ENCODE data around the gene SPOCK3. TPM values are rescaled to one million over a fixed set of nuclear protein-coding genes. Genes with fewer than 3 reads are reported as not detected.

SPOCK3 gene
- total RNA-seq, 2 donors from 2014 or later, result 18.1 to 22.8 TPM

DNA sequence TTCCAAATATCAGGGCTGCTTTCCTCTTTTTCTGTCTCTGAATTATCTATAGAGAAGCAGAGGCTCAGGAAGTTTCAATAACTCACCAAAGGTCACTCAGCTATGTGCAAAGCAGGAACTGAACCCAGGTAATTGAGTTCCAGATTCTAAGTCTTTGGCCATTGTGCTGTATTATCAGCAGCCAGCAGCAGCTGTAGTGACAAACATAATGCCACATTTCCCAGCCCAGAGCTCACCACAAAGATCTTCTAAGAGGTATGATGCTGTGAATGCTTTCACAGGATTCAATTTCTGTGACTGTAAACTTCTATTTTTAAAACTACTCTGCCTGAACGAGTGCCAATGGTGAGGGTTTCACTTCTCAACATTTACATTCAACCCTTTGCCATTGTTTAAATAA is 56.4 kb downstream of the SPOCK3 start:
- TF ChIP-seq POLR2A (IDR thresholded peaks at IDR 0.05), result no peak
- TF ChIP-seq, protein P1, sequence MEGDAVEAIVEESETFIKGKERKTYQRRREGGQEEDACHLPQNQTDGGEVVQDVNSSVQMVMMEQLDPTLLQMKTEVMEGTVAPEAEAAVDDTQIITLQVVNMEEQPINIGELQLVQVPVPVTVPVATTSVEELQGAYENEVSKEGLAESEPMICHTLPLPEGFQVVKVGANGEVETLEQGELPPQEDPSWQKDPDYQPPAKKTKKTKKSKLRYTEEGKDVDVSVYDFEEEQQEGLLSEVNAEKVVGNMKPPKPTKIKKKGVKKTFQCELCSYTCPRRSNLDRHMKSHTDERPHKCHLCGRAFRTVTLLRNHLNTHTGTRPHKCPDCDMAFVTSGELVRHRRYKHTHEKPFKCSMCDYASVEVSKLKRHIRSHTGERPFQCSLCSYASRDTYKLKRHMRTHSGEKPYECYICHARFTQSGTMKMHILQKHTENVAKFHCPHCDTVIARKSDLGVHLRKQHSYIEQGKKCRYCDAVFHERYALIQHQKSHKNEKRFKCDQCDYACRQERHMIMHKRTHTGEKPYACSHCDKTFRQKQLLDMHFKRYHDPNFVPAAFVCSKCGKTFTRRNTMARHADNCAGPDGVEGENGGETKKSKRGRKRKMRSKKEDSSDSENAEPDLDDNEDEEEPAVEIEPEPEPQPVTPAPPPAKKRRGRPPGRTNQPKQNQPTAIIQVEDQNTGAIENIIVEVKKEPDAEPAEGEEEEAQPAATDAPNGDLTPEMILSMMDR (IDR thresholded peaks at IDR 0.05), result no peak
- TF ChIP-seq POLR2AphosphoS5 (IDR thresholded peaks at IDR 0.05), result no peak

DNA sequence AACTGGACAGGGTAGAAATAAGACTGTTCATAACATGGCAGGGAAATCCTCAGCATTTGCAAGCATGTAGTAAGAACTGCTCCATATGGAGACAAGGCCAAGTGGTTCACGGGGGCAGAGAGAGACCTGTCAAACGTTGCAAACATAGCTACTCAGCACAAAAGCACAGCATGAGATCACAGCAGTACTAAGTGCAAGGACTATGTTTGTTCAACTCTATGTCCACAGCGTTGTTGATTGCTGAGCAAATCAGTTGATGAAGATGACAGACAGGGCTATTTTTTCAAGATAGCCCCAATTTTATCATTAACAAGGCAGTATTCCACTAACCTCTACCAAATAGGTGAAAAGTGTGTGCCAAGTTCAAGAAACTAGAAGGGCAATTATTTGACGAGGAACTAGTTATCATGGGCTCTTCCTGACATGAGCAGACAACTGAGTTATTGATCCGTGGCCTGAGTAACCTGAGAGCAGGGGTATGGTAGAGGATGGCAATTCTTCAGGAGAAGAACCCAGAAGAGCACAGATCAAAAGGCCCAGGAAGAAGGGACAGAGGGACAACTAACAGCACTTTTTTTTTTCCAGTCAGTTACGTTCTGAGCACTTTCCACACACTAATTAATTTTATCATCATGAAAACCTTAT is 57.4 kb downstream of the SPOCK3 start:
- intact Hi-C loops (cut with DNase I), result no loop called here
- TF ChIP-seq POLR2A (IDR thresholded peaks at IDR 0.05) (no peak), POLR2AphosphoS5 (IDR thresholded peaks at IDR 0.05) (no peak)
- TF ChIP-seq, protein P1 (IDR thresholded peaks at IDR 0.05), result no peak
- WGBS, result 84% methylated on average over 6 of the region's 6 CpGs
- no peaks in the 10 kb centered on the region for H3K27me3 ChIP-seq (replicated peaks; ENCODE audit: insufficient read depth)
- H3K9me3 ChIP-seq, result no peaks in the 10 kb centered on the region
- no peak overlapping the region for H3K27ac ChIP-seq
- H3K4me3 ChIP-seq, result no peak overlapping the region
- no peaks in the 10 kb centered on the region for H3K36me3 ChIP-seq
- no peak for DNase-seq (ENCODE audit: low spot score)
- H3K4me1 ChIP-seq (replicated peaks), result no peaks in the 10 kb centered on the region

More for the DNA sequence above, 56.4 kb downstream of the SPOCK3 start:
- no peak overlapping the region for H3K27ac ChIP-seq
- no peak overlapping the region for H3K4me3 ChIP-seq
- no peaks in the 10 kb centered on the region for H3K27me3 ChIP-seq (replicated peaks; ENCODE audit: insufficient read depth)
- intact Hi-C loops (cut with DNase I), result no loop called here
- DNase-seq (ENCODE audit: low spot score), result no peak
- H3K36me3 ChIP-seq, result no peaks in the 10 kb centered on the region
- WGBS, result 36% methylated on average over 1 of the region's 1 CpG
- H3K9me3 ChIP-seq, result no peaks in the 10 kb centered on the region
- H3K4me1 ChIP-seq (replicated peaks), result no peaks in the 10 kb centered on the region

DNA sequence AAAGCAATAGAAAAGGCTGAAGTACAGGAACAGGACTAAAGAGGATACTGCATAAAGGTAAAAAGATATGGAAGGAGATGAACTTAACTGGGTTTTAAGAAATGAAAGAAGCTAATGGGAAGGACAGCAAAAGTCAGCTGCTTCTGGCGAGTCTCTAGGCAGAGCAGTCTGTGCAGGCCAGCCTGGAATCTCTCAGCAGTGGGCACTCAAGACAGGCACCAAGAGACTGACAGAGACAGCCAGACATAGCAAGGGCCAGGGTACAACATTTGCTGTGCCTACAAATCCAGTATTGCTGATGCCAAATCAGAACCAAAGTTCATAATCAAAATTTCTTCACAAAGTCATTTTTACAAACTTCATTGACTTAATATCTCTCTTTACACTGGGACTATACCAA is 62.4 kb downstream of the SPOCK3 start:
- H3K9me3 ChIP-seq, result no peaks in the 10 kb centered on the region
- TF ChIP-seq POLR2A (IDR thresholded peaks at IDR 0.05), result no peak
- TF ChIP-seq, protein P1 (IDR thresholded peaks at IDR 0.05), result no peak
- TF ChIP-seq POLR2AphosphoS5 (IDR thresholded peaks at IDR 0.05), result no peak
- no peaks in the 10 kb centered on the region for H3K27me3 ChIP-seq (replicated peaks; ENCODE audit: insufficient read depth)
- DNase-seq (ENCODE audit: low spot score), result no peak
- H3K27ac ChIP-seq, result no peak overlapping the region
- 64% methylated on average over 1 of the region's 1 CpG for WGBS
- no peak overlapping the region for H3K4me3 ChIP-seq
- H3K36me3 ChIP-seq, result no peaks in the 10 kb centered on the region
- intact Hi-C loops (cut with DNase I), result no loop called here
- no peaks in the 10 kb centered on the region for H3K4me1 ChIP-seq (replicated peaks)

DNA sequence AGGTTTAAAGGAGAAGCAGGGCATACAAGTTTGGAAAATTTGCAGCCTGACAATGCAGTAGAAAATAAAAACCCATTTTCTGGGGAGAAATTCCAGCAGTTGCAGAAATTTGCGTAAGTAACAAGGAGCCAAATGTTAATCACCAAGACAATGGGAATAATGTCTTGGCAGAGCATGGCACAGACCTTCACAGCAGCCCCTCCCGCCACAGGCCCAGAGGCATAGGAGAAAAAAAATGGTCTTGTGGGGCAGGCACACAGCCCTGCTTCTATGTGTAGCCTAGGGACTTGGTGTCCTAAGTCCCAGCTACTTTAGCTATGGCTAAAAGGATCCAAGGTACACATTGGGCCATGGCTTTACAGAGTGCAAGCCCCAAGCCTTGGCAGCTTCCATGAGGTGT is 65.7 kb downstream of the SPOCK3 start:
- Histone ChIP-seq H3K27ac (no peak overlapping the region), H3K4me3 (no peak overlapping the region), H3K27me3 (replicated peaks; ENCODE audit: insufficient read depth) (no peaks in the 10 kb centered on the region), H3K9me3 (no peaks in the 10 kb centered on the region), H3K4me1 (replicated peaks) (no peaks in the 10 kb centered on the region), H3K36me3 (no peaks in the 10 kb centered on the region)
- WGBS, result 93% methylated on average over 2 of the region's 2 CpGs
- intact Hi-C loops (cut with DNase I), result no loop called here
- TF ChIP-seq POLR2AphosphoS5 (IDR thresholded peaks at IDR 0.05) (no peak), POLR2A (IDR thresholded peaks at IDR 0.05) (no peak)
- TF ChIP-seq, protein P1 (IDR thresholded peaks at IDR 0.05), result no peak
- no peak for DNase-seq (ENCODE audit: low spot score)

DNA sequence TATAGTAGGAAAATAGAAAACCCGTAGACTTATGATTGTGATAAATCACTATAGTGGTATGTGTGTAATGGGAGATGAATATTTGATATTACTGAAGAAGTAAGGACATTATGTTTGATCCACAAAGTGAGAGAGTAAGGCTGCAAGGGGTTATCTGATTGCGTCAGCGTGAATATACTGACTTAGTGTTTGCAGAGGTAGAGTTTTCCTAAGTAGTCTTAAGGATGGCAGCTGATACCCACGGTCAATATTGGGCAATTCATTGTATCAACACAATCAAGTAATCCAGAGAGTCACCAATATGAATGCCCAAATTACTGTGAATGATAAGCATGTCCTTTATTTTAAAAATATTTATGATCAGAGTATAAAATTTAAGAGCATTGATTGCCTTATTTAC is 83.7 kb downstream of the SPOCK3 start:
- TF ChIP-seq POLR2A (IDR thresholded peaks at IDR 0.05) (no peak), POLR2AphosphoS5 (IDR thresholded peaks at IDR 0.05) (no peak)
- TF ChIP-seq, protein P1 (IDR thresholded peaks at IDR 0.05), result no peak
- no peaks in the 10 kb centered on the region for H3K9me3 ChIP-seq
- 82% methylated on average over 4 of the region's 4 CpGs for WGBS

More for the DNA sequence above, 83.7 kb downstream of the SPOCK3 start:
- Histone ChIP-seq H3K4me1 (replicated peaks) (no peaks in the 10 kb centered on the region), H3K4me3 (no peak overlapping the region), H3K36me3 (no peaks in the 10 kb centered on the region), H3K27me3 (replicated peaks; ENCODE audit: insufficient read depth) (no peaks in the 10 kb centered on the region), H3K27ac (no peak overlapping the region)
- no peak for DNase-seq (ENCODE audit: low spot score)
- intact Hi-C loops (cut with DNase I), result no loop called here

Measured in prostate gland (tissue), 2 donors.